ENCODE measurements around the gene RELN.
"Not testable (repeated sequence)": the region's sequence is repeated elsewhere in the genome, so short reads cannot be mapped to it uniquely, and the experiment has no call there.

RELN gene

GRCh38 chr7:103989200-103989784 is at the start of gene RELN:
TSS of gene RELN (minus strand) at chr7:103989658. CDS start at chr7:103989356, 302 bp downstream.
- DNase-seq, result no peak

GRCh38 chr7:104038136-104038535 is 48.7 kb upstream of the RELN start:
- DNase-seq, result no peak

GRCh38 chr7:104036889-104037288 is 47.4 kb upstream of the RELN start:
- not testable (repeated sequence) for DNase-seq

GRCh38 chr7:104035351-104035750 is 45.9 kb upstream of the RELN start:
- no peak for DNase-seq

GRCh38 chr7:104034679-104035078 is 45.2 kb upstream of the RELN start:
- no peak for DNase-seq

- DNase-seq, result no peak
Measured at GRCh38 chr7:104033837-104034236, 44.4 kb upstream of the RELN start.

GRCh38 chr7:104032486-104032885 is 43.0 kb upstream of the RELN start:
- no peak for DNase-seq

- DNase-seq, result no peak
Measured at GRCh38 chr7:104029765-104030164, 40.3 kb upstream of the RELN start.

- DNase-seq, result no peak
Measured at GRCh38 chr7:104024632-104025031, 35.2 kb upstream of the RELN start.

- no peak for DNase-seq
Measured at GRCh38 chr7:104023100-104023499, 33.6 kb upstream of the RELN start.

- DNase-seq, result no peak
Measured at GRCh38 chr7:104018425-104018824, 29.0 kb upstream of the RELN start.

GRCh38 chr7:104017001-104017400 is 27.5 kb upstream of the RELN start:
- no peak for DNase-seq

- no peak for DNase-seq
Measured at GRCh38 chr7:104012835-104013234, 23.4 kb upstream of the RELN start.

- DNase-seq, result no peak
Measured at GRCh38 chr7:104011829-104012228, 22.4 kb upstream of the RELN start.

GRCh38 chr7:104010052-104010909 is 20.8 kb upstream of the RELN start:
- no peak for DNase-seq

GRCh38 chr7:104008107-104008506 is 18.6 kb upstream of the RELN start:
- DNase-seq, result no peak

GRCh38 chr7:104007614-104008013 is 18.2 kb upstream of the RELN start:
- DNase-seq, result no peak

- no peak for DNase-seq
Measured at GRCh38 chr7:104005197-104005596, 15.7 kb upstream of the RELN start.

GRCh38 chr7:103996639-103997038 is 7.2 kb upstream of the RELN start:
- no peak for DNase-seq

- no peak for DNase-seq
Measured at GRCh38 chr7:103996017-103996551, 6.6 kb upstream of the RELN start.

- DNase-seq, result no peak
Measured at GRCh38 chr7:103995554-103995953, 6.1 kb upstream of the RELN start.

GRCh38 chr7:103993551-103993950 is 4.1 kb upstream of the RELN start:
- no peak for DNase-seq

GRCh38 chr7:103991406-103991805 is 1.9 kb upstream of the RELN start:
- no peak for DNase-seq

GRCh38 chr7:103990991-103991390 is 1.5 kb upstream of the RELN start:
- DNase-seq, result no peak

All from 8988T (cell line).